ENCODE data around the gene PPARA. TPM values are rescaled to one million over a fixed set of nuclear protein-coding genes. Genes with fewer than 3 reads are reported as not detected.

PPARA gene
- total and polyA plus RNA-seq, 9 of the 15 experiments (the other 6 are each of a cell fraction or from before 2014, with no cell fraction given), result 0.64 to 5.3 (median 3.5) TPM

- Histone ChIP-seq H3K27me3 (ENCODE audit: control insufficient read depth in 2 of 2, insufficient read depth in 2 of 2, low read length in 2 of 2) (no peaks in the 10 kb centered on the region), H2AFZ (ENCODE audit: low read depth, low read length) (no peak overlapping the region), H3K4me1 (replicated peaks in 1 of 2; ENCODE audit: control insufficient read depth in 2 of 2, insufficient read depth in 2 of 2, low read length in 2 of 2) (no peaks in the 10 kb centered on the region), H4K20me1 (replicated peaks; ENCODE audit: control insufficient read depth, insufficient read depth, low read length) (no peaks in the 10 kb centered on the region), H3K9me1 (ENCODE audit: control insufficient read depth, insufficient read depth, low read length) (no peaks in the 10 kb centered on the region), H3K4me2 (ENCODE audit: insufficient read depth, low read length) (no peak overlapping the region), H3K79me2 (ENCODE audit: control insufficient read depth, insufficient read depth, low read length) (no peaks in the 10 kb centered on the region), H3K36me3 (ENCODE audit: control insufficient read depth, insufficient read depth, low read length) (no peaks in the 10 kb centered on the region), H3K9me3 (replicated peaks; ENCODE audit: control insufficient read depth, insufficient read depth, low read depth, low read length) (no peaks in the 10 kb centered on the region), H3K9ac (ENCODE audit: insufficient read depth in 1 of 2, low read depth in 2 of 2, low read length in 2 of 2) (no peak overlapping the region), H3K4me3 (no peak overlapping the region), H3K27ac (ENCODE audit: extremely low read depth, low read depth, low read length) (no peak overlapping the region)
- CTCF ChIA-PET (ENCODE audit: low intra/inter-chr PET ratio), result no interaction called here
- ATAC-seq, result no peak
- TF ChIP-seq RREB1 (CRISPR knock-in tag; IDR thresholded peaks at IDR 0.05) (no peak), CXXC5 (CRISPR knock-in tag; IDR thresholded peaks at IDR 0.05) (no peak), ZNF696 (CRISPR knock-in tag; conservative IDR thresholded peaks at IDR 0.05) (no peak), HNRNPH1 (optimal IDR thresholded peaks at IDR 0.05; ENCODE audit: low read depth, low read length) (no peak), TSC22D4 (tag; IDR thresholded peaks at IDR 0.05) (no peak), TFAP4 (CRISPR knock-in tag; IDR thresholded peaks at IDR 0.05; ENCODE audit: borderline replicate concordance) (no peak), ETS2 (tag; IDR thresholded peaks at IDR 0.05; ENCODE audit: borderline replicate concordance, poor library complexity, severe bottlenecking) (no peak), EWSR1 (IDR thresholded peaks at IDR 0.05; ENCODE audit: borderline replicate concordance, low read depth, partially characterized antibody) (no peak), GATAD2B (IDR thresholded peaks at IDR 0.05; ENCODE audit: borderline replicate concordance) (no peak), TEAD1 (CRISPR knock-in tag; IDR thresholded peaks at IDR 0.05) (no peak), RBM14 (IDR thresholded peaks at IDR 0.05; ENCODE audit: borderline replicate concordance, insufficient read depth, low read depth, low read length) (no peak), SIN3B (IDR thresholded peaks at IDR 0.05; ENCODE audit: low read depth) (no peak), ZNF589 (CRISPR knock-in tag; IDR thresholded peaks at IDR 0.05; ENCODE audit: low read depth) (no peak)
- 79% methylated on average over 8 of the region's 29 CpGs for WGBS (ENCODE audit: insufficient coverage, low coverage, missing lambda C conversion rate)
- intact Hi-C loops (cut with micrococcal nuclease), result no loop called here
- in situ Hi-C loops (cut with MboI), result no loop called here
- FAIRE-seq, result no peak
- no TSS peak for BruUV-seq (replicated peaks)
- DNase-seq (ENCODE audit: extremely low read depth in 1 of 4, low spot score in 3 of 4), result no peak
- POLR2A ChIA-PET, result no interaction called here
Observed at GRCh38 chr22:46214149-46214548, 63.8 kb downstream of the PPARA start.

All from K562 (cell line).